Lung (tissue), 12 donors: ENCODE results near the gene GABRR2. TPM values are rescaled to one million over a fixed set of nuclear protein-coding genes. Genes with fewer than 3 reads are reported as not detected.
A peak's percentile ranks its signal among the peaks of the same experiment; 100 is the strongest.

Experiments used
- ATAC-seq: fragments of 200-7000 bp; cut with Tn5 transposase; one replicate; pipeline ENCODE4 v1.9.1; 2020; ENCODE audit warnings: moderate number of reproducible peaks; ENCODE audit not compliant: insufficient read depth, low FRiP score
- DNase-seq, 3 donors: peaks; one replicate each; pipeline ENCODE4 v3.0.0-alpha.2; 2013 to 2017
- H3K27ac ChIP-seq, 2 donors: one replicate each; pipeline ENCODE4 v1.5.1; 2013; ENCODE audit warnings: mild to moderate bottlenecking in 2 of 2, moderate library complexity in 2 of 2, control low read depth in 1 of 2, inconsistent platforms in 1 of 2, low read depth in 1 of 2, low read length in 1 of 2
- H3K27me3 ChIP-seq, 3 donors: one replicate each; pipeline ENCODE4 v1.5.1; 2013; ENCODE audit warnings: low read length in 2 of 3; ENCODE audit not compliant: control insufficient read depth in 3 of 3, insufficient read depth in 3 of 3
- H3K36me3 ChIP-seq, 4 donors: one replicate each; pipeline ENCODE4 v1.5.1; 2013; ENCODE audit warnings: low read length in 4 of 4, mild to moderate bottlenecking in 1 of 4, moderate library complexity in 1 of 4; ENCODE audit not compliant: control insufficient read depth in 4 of 4, insufficient read depth in 4 of 4
- H3K4me1 ChIP-seq, 5 donors: one replicate each; pipeline ENCODE4 v1.5.1; 2013; ENCODE audit warnings: low read length in 5 of 5, mild to moderate bottlenecking in 2 of 5, moderate library complexity in 1 of 5; ENCODE audit not compliant: control insufficient read depth in 5 of 5, insufficient read depth in 5 of 5
- H3K4me3 ChIP-seq: one replicate; pipeline ENCODE4 v1.5.1; 2013; ENCODE audit warnings: mild to moderate bottlenecking, control low read depth, moderate library complexity
- H3K9ac ChIP-seq, 2 donors: one replicate each; pipeline ENCODE4 v1.5.1; 2013; ENCODE audit warnings: low read length in 2 of 2, control low read depth in 1 of 2; ENCODE audit not compliant: insufficient read depth in 1 of 2
- H3K9me3 ChIP-seq, 4 donors: one replicate each; pipeline ENCODE4 v1.5.1; 2013; ENCODE audit warnings: low read length in 3 of 4, mild to moderate bottlenecking in 1 of 4, moderate library complexity in 1 of 4; ENCODE audit not compliant: control insufficient read depth in 4 of 4, insufficient read depth in 3 of 4
- WGBS, 2 donors: extraction: QIAGEN DNeasy Blood & Tissue Kit; methylation state at CpG; one replicate each; pipeline ENCODE4 v1.1.7; 2013; 5-methylcytosine and 5-hydroxymethylcytosine counted together
- polyA plus RNA-seq, 2 donors: library from polyadenylated mRNA; stranded (reverse); fragments of 200-250 nt; gene quantifications; one replicate each; pipeline ENCODE4 v1.2.1, GENCODE V29; 2013
- total RNA-seq, 2 donors: library from RNA; depleted of rRNA in 1 of 2; stranded (reverse); fragments of >200 nt in 1 of 2; gene quantifications; one replicate each; pipeline ENCODE4 v1.2.1, GENCODE V29; 2014 to 2021
- TF ChIP-seq, protein P1 (sequence below): IDR thresholded peaks from 2 replicates; pipeline ENCODE4 v1.5.1; 2012; ENCODE audit warnings: mild to moderate bottlenecking; ENCODE audit errors: control extremely low read depth, extremely low read depth
- donor health status: control.
- donor health status: control.
- donor health status: Bipolar disorder and iron deficiency.
- donor health status: healthy.
- donor health status: DM: yes; HTN: yes; CAD: no.

The GABRR2 gene
- total and polyA plus RNA-seq, 4 donors = 0.33 to 1.5 (median 1.4) TPM

DNA sequence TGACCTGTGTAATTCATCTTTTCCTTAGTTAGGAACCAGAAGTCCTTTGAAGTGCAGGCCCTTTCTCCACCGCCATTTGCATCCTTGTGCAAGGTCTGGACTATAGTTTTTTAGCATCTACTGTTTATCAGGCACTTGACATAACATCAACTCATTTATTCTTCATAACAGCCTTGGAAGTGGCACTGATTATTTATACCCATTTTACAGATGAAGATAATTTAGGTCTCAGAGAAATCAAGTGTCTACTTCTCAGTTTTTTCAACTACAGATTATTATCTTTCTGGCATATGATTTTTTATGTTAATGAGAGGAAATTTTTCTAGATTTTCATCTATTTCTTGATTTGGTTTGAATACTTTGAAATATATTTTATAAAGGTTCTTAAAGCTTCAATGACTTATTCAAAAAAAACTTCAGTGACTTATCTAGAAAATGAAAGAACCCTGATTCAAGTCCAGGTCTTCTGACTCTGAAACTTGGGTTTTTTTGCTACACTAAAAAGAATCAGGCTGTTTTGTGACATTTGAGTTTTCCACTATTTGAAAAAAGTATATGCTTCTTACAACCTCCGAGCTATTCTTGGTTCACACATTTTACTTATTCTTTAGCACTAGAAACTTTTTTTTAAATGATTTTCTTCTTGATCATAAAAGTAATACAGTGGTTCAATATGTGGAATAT lies 40.6 kb upstream of the GABRR2 start:
- Histone ChIP-seq H3K9me3 (no peaks in the 10 kb centered on the region), H3K27me3 (no peaks in the 10 kb centered on the region), H3K36me3 (no peaks in the 10 kb centered on the region), H3K4me1 (peaks cover 0 to 8% (median 7%) of the 10 kb centered on the region in 5 donors), H3K9ac (no peak overlapping the region), H3K4me3 (no peak overlapping the region), H3K27ac (no peak overlapping the region)
- 87 to 97% methylated on average over 2 of the region's 2 CpGs for WGBS, 2 donors
- ATAC-seq = no peak
- DNase-seq = no peak
- TF ChIP-seq, protein P1, sequence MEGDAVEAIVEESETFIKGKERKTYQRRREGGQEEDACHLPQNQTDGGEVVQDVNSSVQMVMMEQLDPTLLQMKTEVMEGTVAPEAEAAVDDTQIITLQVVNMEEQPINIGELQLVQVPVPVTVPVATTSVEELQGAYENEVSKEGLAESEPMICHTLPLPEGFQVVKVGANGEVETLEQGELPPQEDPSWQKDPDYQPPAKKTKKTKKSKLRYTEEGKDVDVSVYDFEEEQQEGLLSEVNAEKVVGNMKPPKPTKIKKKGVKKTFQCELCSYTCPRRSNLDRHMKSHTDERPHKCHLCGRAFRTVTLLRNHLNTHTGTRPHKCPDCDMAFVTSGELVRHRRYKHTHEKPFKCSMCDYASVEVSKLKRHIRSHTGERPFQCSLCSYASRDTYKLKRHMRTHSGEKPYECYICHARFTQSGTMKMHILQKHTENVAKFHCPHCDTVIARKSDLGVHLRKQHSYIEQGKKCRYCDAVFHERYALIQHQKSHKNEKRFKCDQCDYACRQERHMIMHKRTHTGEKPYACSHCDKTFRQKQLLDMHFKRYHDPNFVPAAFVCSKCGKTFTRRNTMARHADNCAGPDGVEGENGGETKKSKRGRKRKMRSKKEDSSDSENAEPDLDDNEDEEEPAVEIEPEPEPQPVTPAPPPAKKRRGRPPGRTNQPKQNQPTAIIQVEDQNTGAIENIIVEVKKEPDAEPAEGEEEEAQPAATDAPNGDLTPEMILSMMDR = no peak

DNA sequence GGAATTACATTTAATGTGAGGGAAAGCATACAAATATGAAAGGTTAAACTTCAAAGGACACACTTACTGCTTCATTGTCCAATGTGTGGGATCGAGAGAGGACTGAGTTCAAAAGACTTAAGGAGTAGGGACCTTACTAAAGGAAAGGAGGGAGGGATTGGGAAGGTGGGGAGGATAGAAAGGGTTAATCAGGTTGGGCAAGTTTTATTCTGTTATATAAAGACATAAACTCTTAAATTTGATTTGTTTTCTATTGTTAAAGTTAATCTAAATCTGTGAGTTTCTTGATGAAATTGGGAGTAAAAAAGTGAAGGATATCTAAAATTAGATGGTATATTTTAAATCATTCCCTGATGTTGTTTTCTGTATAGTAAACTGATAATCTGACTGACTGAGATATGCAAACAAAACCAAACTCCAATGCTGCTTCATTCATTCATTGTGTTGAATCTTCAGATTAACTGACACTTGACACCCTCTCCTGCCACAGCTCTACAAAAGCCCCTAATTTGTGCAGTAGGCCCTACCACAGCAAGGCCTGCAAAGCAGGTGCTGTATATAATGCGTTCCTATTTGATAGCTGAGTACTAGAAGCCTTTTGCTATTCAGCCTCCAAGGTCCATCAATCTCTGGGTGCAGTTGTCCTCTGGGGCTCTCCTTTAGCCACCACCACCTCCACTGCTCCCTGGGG lies 38.7 kb upstream of the GABRR2 start:
- TF ChIP-seq, protein P1 = no peak
- peak overlapping the region; percentile 52 to 98 for H3K9ac ChIP-seq
- ATAC-seq = no peak

DNA sequence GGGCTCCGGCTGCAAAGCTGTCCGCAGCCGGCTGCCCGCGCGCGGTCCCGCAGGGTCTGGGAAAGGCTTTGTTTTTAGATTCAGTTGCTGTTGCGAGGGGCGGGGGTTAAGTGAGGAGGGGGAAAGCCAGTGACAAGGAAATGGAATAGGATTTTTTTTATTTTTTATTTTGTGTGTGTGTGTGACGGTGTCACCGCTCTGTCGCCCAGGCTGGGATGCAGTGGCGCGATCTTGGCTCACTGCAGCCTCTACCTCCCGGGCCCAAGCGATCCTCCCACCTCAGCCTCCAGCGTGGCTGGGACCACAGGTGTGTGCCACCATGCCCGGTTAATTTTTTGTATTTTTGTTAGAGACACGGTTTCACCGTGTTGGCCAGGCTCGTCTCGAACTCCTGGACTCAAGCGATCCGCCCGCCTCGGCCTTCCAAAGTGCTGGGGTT lies 38.0 kb upstream of the GABRR2 start:
- Histone ChIP-seq H3K9ac (peak overlapping the region; percentile 78 to 98), H3K27me3 (no peaks in the 10 kb centered on the region), H3K36me3 (no peaks in the 10 kb centered on the region), H3K27ac (peak overlapping the region; percentile 100), H3K4me3 (peak overlapping the region; percentile 91), H3K4me1 (peaks cover 0 to 22% (median 11%) of the 10 kb centered on the region in 5 donors), H3K9me3 (no peaks in the 10 kb centered on the region)
- ATAC-seq (no peak), DNase-seq (no peak)
- WGBS, 2 donors = 38 to 42% methylated on average over 27 of the region's 27 CpGs
- TF ChIP-seq, protein P1 = no peak

More for the DNA sequence above, 38.7 kb upstream of the GABRR2 start:
- Histone ChIP-seq H3K9me3 (no peaks in the 10 kb centered on the region), H3K27me3 (no peaks in the 10 kb centered on the region), H3K36me3 (no peaks in the 10 kb centered on the region), H3K4me1 (peaks cover 0 to 15% (median 11%) of the 10 kb centered on the region in 5 donors), H3K4me3 (no peak overlapping the region), H3K27ac (peak overlapping the region in 1 of 2 donors; percentile 39)
- DNase-seq = no peak
- WGBS, 2 donors = 89 to 90% methylated on average over 2 of the region's 2 CpGs
